Spleen (tissue), 11 donors: ENCODE data around the gene C8A. TPM values are rescaled to one million over a fixed set of nuclear protein-coding genes. Genes with fewer than 3 reads are reported as not detected.
A peak's percentile ranks its signal among the peaks of the same experiment; 100 is the strongest.

Source experiments
- DNase-seq: peaks from one replicate; pipeline ENCODE4 v3.0.0-alpha.2; 2020
- H3K27ac ChIP-seq, 8 donors: fragments of 200-600 bp; sonication (generic) in 7 of 8; 1 replicate in 4 of 8; 2 replicates in 4 of 8; pipeline versions ENCODE4 v1.5.0 to v1.8.0; 2016 to 2021; ENCODE audit warnings: inconsistent platforms in 4 of 8, mild to moderate bottlenecking in 4 of 8, moderate library complexity in 1 of 8
- H3K27me3 ChIP-seq, 7 donors: fragments of 200-600 bp; sonication (generic) in 6 of 7; replicated peaks in 1 of 7; 1 replicate in 4 of 7; 2 replicates in 3 of 7; pipeline versions ENCODE4 v1.5.0 to v1.8.0; 2016 to 2021; ENCODE audit warnings: inconsistent platforms in 3 of 7, mild to moderate bottlenecking in 1 of 7
- H3K36me3 ChIP-seq, 6 donors: fragments of 200-600 bp; sonication (generic) in 5 of 6; 1 replicate in 4 of 6; 2 replicates in 2 of 6; pipeline versions ENCODE4 v1.5.0 to v1.8.0; 2016 to 2021; ENCODE audit warnings: inconsistent platforms in 2 of 6
- H3K4me1 ChIP-seq, 6 donors: fragments of 200-600 bp; sonication (generic) in 5 of 6; 1 replicate in 3 of 6; 2 replicates in 3 of 6; pipeline versions ENCODE4 v1.5.0 to v1.8.0; 2016 to 2021; ENCODE audit warnings: inconsistent platforms in 3 of 6
- H3K4me3 ChIP-seq, 8 donors: fragments of 200-600 bp; sonication (generic) in 7 of 8; 1 replicate in 4 of 8; 2 replicates in 4 of 8; pipeline versions ENCODE4 v1.5.0 to v1.8.0; 2016 to 2021; ENCODE audit warnings: inconsistent platforms in 4 of 8, mild to moderate bottlenecking in 4 of 8, moderate library complexity in 2 of 8
- H3K9me3 ChIP-seq, 8 donors: fragments of 200-600 bp; sonication (generic) in 7 of 8; 1 replicate in 4 of 8; 2 replicates in 4 of 8; pipeline versions ENCODE4 v1.5.0 to v1.8.0; 2016 to 2021; ENCODE audit warnings: inconsistent platforms in 4 of 8
- POLR2A ChIP-seq, 3 donors: fragments of 450-650 bp; IDR thresholded peaks; one replicate each; pipeline ENCODE4 v1.5.1; 2017; ENCODE audit warnings: antibody characterized with exemption in 3 of 3, mild to moderate bottlenecking in 1 of 3
- POLR2AphosphoS5 ChIP-seq, 3 donors: sonication (generic); formaldehyde crosslinking; IDR thresholded peaks; one replicate each; pipeline ENCODE4 v1.5.1; 2017; ENCODE audit warnings: antibody characterized with exemption in 3 of 3
- WGBS, 5 donors: extraction: QIAGEN DNeasy Blood & Tissue Kit in 3 of 5; methylation state at CpG; one replicate each; pipeline versions ENCODE4 v1.1.5 to v1.1.7; 2013 to 2018; 5-methylcytosine and 5-hydroxymethylcytosine counted together
- intact Hi-C: fragments of 100-400 bp; cut with DNase I; formaldehyde crosslinking; loops from one replicate; pipeline ENCODE4 v1.15.0; 2023; ENCODE audit warnings: low total_unique reads
- polyA plus RNA-seq, 3 donors: library from polyadenylated mRNA; stranded (reverse); fragments of 200-250 nt; gene quantifications; one replicate each; pipeline ENCODE4 v1.2.1, GENCODE V29; 2013
- total RNA-seq, 7 donors: library from RNA; depleted of rRNA in 3 of 7; stranded (reverse); fragments of >200 nt in 3 of 7; fragmentation: NEBNext Ultra II Directional in 4 of 7; extraction: Animal tissue kit (Norgen Biotek cat#: 25700) in 4 of 7; gene quantifications; one replicate each; pipeline versions ENCODE4 v1.1.0 to v1.2.1, GENCODE V29; 2016 to 2021
- TF ChIP-seq, protein P1 (sequence below), 11 experiments: fragments of 200-600 bp in 7 of 11; fragments of 450-650 bp in 4 of 11; sonication (generic) in 4 of 11; IDR thresholded peaks in 8 of 11; conservative IDR thresholded peaks in 3 of 11; 1 replicate in 7 of 11; 2 replicates in 4 of 11; pipeline versions ENCODE4 v1.4.0 to v1.8.0; 2016 to 2021; ENCODE audit warnings: antibody characterized with exemption in 11 of 11, inconsistent platforms in 4 of 11, mild to moderate bottlenecking in 1 of 11
- donor health status: healthy with polysubstance abuse.
- donor health status: DM: no; HTN: no; CAD: no; lungs with moderate emphysema.
- donor health status: DM: no; HTN: no; CAD: no.
- donor health status: Bipolar disorder and iron deficiency.
- donor health status: healthy.
- donor health status: DM: no; HTN: no; CAD: no.
- donor health status: DM: yes; HTN: yes; CAD: no.

The C8A gene
- total and polyA plus RNA-seq, 10 donors, result 0.03 TPM; not detected in 9

DNA sequence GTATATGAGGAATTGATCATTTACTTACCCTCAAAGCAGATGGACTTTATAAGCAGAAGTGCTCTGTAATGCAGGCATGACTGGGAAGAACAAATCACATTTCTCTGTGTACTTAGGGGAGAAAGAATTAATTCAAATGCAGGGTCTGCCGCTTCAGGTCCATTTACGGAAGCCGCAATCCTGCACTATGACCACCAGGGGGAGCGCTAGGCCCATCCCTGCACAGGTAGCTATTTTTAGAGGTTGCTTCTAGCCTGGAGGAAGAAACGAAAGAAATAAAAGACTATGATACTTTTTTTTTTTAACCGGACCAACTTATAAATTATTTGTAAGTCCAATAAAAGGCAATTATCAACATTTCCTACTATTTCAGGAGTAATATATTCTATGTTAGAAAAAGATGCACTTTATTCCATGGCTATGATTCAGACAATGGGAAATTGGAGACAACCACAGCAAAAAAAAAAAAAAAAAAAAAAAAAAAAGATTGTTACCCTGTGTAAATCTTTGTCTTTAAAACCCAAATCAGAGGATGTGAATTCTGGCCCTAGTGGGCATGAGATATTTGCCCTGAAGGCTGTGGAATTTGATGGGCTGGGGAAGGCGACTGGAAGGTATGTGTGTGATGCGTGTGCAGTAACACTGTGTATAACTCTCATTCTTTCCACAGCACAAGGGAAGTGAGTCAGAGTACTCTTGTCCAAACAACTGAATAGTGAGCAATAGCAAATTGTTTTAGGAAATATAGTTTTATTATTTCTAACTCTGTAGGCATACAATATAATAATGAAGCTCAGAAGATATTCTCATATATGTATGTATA lies 22.5 kb upstream of the C8A start:
- intact Hi-C loops, result loop anchor here (5.0 to 10.0 kb wide), 2 partner anchors 1215 to 1333 kb away; no protein-coding TSS in a partner anchor
- no peaks in the 10 kb centered on the region for H3K9me3 ChIP-seq
- TF ChIP-seq, protein P1, sequence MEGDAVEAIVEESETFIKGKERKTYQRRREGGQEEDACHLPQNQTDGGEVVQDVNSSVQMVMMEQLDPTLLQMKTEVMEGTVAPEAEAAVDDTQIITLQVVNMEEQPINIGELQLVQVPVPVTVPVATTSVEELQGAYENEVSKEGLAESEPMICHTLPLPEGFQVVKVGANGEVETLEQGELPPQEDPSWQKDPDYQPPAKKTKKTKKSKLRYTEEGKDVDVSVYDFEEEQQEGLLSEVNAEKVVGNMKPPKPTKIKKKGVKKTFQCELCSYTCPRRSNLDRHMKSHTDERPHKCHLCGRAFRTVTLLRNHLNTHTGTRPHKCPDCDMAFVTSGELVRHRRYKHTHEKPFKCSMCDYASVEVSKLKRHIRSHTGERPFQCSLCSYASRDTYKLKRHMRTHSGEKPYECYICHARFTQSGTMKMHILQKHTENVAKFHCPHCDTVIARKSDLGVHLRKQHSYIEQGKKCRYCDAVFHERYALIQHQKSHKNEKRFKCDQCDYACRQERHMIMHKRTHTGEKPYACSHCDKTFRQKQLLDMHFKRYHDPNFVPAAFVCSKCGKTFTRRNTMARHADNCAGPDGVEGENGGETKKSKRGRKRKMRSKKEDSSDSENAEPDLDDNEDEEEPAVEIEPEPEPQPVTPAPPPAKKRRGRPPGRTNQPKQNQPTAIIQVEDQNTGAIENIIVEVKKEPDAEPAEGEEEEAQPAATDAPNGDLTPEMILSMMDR (IDR thresholded peaks at IDR 0.05 in 8 of 11, conservative IDR thresholded peaks at IDR 0.05 in 3 of 11), result peak; percentile 78 to 96 (median 93)
- TF ChIP-seq POLR2A (IDR thresholded peaks at IDR 0.05), result no peak

DNA sequence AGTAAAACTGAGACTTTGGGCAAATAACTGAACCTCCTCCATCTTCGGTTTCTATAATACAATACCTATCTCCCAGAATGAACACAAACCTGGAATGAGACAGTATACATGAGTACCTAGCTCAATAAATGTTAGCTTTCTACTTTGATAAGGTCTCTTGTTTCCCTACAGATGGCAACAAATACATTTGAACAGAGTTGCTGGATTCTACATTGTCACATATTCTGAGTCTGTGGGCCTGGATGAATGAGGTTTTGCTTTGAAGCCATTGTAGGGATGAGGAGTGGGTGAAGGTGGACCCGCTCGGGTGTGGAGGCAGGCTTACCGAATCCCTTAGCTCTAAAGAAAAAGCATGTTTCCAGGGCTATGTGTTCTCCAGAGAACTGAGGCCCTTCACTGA lies 21.5 kb upstream of the C8A start:
- Histone ChIP-seq H3K27ac (no peak overlapping the region), H3K27me3 (peaks cover 0 to 33% (median 0%) of the 10 kb centered on the region in 7 donors), H3K4me3 (no peak overlapping the region), H3K36me3 (no peaks in the 10 kb centered on the region), H3K9me3 (no peaks in the 10 kb centered on the region), H3K4me1 (peaks cover 0 to 8% (median 3%) of the 10 kb centered on the region in 6 donors)
- intact Hi-C loops, result loop anchor here (5.0 to 10.0 kb wide), 2 partner anchors 1214 to 1332 kb away; no protein-coding TSS in a partner anchor
- TF ChIP-seq POLR2A (IDR thresholded peaks at IDR 0.05) (no peak), POLR2AphosphoS5 (IDR thresholded peaks at IDR 0.05) (no peak)
- TF ChIP-seq, protein P1 (IDR thresholded peaks at IDR 0.05 in 8 of 11, conservative IDR thresholded peaks at IDR 0.05 in 3 of 11), result no peak
- no peak for DNase-seq
- 90 to 99% (median 96%) methylated on average over 4 of the region's 4 CpGs for WGBS, 5 donors

More for the DNA sequence above, 22.5 kb upstream of the C8A start:
- Histone ChIP-seq H3K4me3 (no peak overlapping the region), H3K27me3 (peaks cover 0 to 33% (median 0%) of the 10 kb centered on the region in 7 donors), H3K27ac (no peak overlapping the region), H3K36me3 (no peaks in the 10 kb centered on the region), H3K4me1 (peaks cover 0 to 8% (median 3%) of the 10 kb centered on the region in 6 donors)
- DNase-seq, result peak; percentile 87
- 18 to 24% (median 23%) methylated on average over 8 of the region's 8 CpGs for WGBS, 5 donors

DNA sequence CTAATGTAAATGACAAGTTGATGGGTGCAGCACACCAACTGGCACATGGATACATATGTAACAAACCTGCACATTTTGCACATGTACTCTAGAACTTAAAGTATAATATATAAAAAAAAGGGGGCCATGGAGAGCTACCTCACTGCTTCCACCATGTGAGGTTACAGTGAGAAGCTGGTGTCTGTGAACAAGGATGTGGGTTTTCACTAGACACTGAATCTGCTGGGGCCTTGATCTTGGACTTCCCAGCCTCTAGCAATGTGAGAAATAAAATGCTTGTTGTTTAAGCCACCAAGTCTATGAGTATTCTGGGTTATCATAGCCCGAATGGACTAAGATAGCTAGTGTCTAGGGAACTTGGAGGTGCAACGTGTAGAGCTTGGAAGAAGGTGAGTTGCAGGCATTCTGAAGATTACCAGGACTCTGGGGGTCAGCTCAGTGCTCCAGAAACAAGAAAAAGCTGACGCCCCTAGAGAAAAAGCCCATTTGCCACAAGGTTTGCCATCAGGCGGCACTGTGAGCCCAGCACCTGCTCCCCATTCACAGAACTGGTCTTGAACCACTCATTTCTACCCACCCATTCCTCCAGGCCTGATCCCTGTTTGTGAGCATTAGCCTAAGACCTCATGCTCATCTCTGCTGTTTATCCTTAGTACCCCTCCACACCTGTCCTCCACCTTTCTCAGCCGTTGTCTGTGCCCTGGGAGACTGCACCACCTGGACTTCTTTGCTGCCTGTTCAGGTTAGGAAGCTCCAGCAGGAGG lies 20.3 kb upstream of the C8A start:
- peaks cover 0 to 8% (median 3%) of the 10 kb centered on the region in 6 donors for H3K4me1 ChIP-seq
- H3K36me3 ChIP-seq, result no peaks in the 10 kb centered on the region
- 71 to 85% (median 81%) methylated on average over 5 of the region's 5 CpGs for WGBS, 5 donors
- no peak for DNase-seq
- no peak for TF ChIP-seq POLR2A (IDR thresholded peaks at IDR 0.05)
- TF ChIP-seq, protein P1 (IDR thresholded peaks at IDR 0.05 in 8 of 11, conservative IDR thresholded peaks at IDR 0.05 in 3 of 11), result no peak
- TF ChIP-seq POLR2AphosphoS5 (IDR thresholded peaks at IDR 0.05), result no peak
- H3K27ac ChIP-seq, result no peak overlapping the region
- intact Hi-C loops, result loop anchor here (5.0 to 10.0 kb wide), 2 partner anchors 1213 to 1330 kb away; no protein-coding TSS in a partner anchor
- no peak overlapping the region for H3K4me3 ChIP-seq
- H3K9me3 ChIP-seq, result peaks cover 0 to 4% (median 0%) of the 10 kb centered on the region in 8 donors
- peaks cover 0 to 22% (median 0%) of the 10 kb centered on the region in 7 donors for H3K27me3 ChIP-seq
